ENCODE data around the gene SPA17. TPM values are rescaled to one million over a fixed set of nuclear protein-coding genes. Genes with fewer than 3 reads are reported as not detected.

Gene SPA17
- total and polyA plus RNA-seq, 8 donors, result 1.8 to 26.8 (median 9.6) TPM; not detected in 2

DNA sequence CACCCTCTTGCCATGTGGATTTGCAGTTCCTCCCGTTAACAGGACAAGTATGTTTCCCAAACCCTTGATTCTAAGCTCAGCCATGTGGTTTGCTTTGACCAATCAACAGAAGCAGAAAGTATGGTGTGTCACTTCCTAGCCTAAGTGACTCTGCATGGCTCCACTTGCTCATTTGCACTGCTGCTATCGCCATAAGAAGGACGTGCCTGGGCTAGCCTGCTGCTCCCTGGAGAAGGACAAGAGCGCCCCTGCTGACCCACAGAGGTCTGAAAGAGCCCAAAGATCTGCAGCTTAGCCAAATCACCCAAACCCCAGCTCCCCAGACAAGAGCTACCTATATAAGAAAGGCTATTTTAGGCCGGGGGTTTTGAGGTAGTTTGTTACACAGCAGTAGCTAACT is 33.0 kb upstream of the SPA17 start:
- H3K27ac ChIP-seq, result no peak overlapping the region
- H3K9me3 ChIP-seq, result no peaks in the 10 kb centered on the region
- no peaks in the 10 kb centered on the region for H3K27me3 ChIP-seq
- no peak for TF ChIP-seq POLR2A (IDR thresholded peaks at IDR 0.05)
- no peak for TF ChIP-seq POLR2AphosphoS5 (IDR thresholded peaks at IDR 0.05)
- TF ChIP-seq, protein P1, sequence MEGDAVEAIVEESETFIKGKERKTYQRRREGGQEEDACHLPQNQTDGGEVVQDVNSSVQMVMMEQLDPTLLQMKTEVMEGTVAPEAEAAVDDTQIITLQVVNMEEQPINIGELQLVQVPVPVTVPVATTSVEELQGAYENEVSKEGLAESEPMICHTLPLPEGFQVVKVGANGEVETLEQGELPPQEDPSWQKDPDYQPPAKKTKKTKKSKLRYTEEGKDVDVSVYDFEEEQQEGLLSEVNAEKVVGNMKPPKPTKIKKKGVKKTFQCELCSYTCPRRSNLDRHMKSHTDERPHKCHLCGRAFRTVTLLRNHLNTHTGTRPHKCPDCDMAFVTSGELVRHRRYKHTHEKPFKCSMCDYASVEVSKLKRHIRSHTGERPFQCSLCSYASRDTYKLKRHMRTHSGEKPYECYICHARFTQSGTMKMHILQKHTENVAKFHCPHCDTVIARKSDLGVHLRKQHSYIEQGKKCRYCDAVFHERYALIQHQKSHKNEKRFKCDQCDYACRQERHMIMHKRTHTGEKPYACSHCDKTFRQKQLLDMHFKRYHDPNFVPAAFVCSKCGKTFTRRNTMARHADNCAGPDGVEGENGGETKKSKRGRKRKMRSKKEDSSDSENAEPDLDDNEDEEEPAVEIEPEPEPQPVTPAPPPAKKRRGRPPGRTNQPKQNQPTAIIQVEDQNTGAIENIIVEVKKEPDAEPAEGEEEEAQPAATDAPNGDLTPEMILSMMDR (IDR thresholded peaks at IDR 0.05), result no peak
- TF ChIP-seq EP300 (IDR thresholded peaks at IDR 0.05), result no peak
- 85 to 93% (median 92%) methylated on average over 5 of the region's 5 CpGs for WGBS, 5 donors
- peaks cover 0 to 8% (median 6%) of the 10 kb centered on the region in 4 donors for H3K4me1 ChIP-seq
- no peak for DNase-seq
- intact Hi-C loops (cut with DNase I; ENCODE audit: low total_unique reads), result no loop called here
- H3K36me3 ChIP-seq, result peaks cover 22 to 52% (median 44%) of the 10 kb centered on the region in 4 donors
- no peak overlapping the region for H3K4me3 ChIP-seq

DNA sequence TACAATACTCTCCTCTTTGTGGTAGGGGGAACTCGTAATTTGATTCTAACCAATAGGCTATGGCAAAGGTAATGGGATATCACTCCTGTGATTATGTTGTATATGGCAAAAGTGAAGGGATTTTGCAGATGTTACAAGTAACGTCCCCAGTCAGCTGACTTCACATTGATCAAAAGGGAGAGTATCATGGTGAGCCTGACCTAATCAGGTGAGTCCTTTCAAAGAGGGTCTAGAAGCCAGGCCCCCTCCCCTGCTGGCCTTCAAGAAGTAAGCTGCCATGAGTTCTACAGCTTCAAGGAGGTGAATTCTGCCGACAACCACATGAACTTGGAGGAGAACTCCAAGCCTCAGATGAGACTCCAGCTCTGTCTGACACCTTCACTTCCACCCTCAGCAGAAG is 31.1 kb upstream of the SPA17 start:
- 88 to 95% (median 94%) methylated on average over 3 of the region's 3 CpGs for WGBS, 5 donors
- DNase-seq, result no peak
- Histone ChIP-seq H3K27ac (no peak overlapping the region), H3K4me1 (peaks cover 0 to 8% (median 6%) of the 10 kb centered on the region in 4 donors), H3K27me3 (no peaks in the 10 kb centered on the region), H3K4me3 (no peak overlapping the region), H3K9me3 (no peaks in the 10 kb centered on the region), H3K36me3 (peaks cover 5 to 40% (median 27%) of the 10 kb centered on the region in 4 donors)
- intact Hi-C loops (cut with DNase I; ENCODE audit: low total_unique reads), result no loop called here
- TF ChIP-seq EP300 (IDR thresholded peaks at IDR 0.05) (no peak), POLR2A (IDR thresholded peaks at IDR 0.05) (no peak), POLR2AphosphoS5 (IDR thresholded peaks at IDR 0.05) (no peak)
- TF ChIP-seq, protein P1 (IDR thresholded peaks at IDR 0.05), result no peak

DNA sequence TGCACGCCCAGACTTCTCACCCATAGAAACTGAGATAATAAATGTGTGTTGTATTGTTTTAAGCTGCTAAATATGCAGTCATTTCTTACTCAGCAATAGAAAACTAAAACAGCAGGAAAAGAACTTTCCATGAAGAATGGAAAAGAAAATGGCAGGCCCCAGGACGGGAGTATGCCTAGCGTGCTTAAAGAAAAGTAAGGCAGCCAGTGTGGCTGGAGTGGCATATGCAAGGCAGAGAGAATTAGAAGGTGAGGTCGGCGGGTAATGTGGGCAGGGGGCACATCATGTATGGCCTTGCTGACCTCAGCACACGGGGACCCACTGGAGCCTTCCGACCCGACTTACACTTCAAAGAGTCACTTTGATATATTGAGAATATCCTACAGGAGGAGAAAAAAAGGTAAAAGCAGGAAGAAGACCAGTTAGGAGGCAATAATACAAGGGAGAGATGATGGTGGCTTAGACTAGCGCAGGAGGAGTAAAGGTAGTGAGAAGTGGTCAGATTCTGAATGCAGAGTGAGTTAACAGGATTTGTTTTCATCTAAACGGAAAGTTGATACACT is 30.6 kb upstream of the SPA17 start:
- no peak overlapping the region for H3K27ac ChIP-seq
- H3K4me1 ChIP-seq, result peaks cover 0 to 8% (median 6%) of the 10 kb centered on the region in 4 donors
- H3K36me3 ChIP-seq, result peaks cover 0 to 38% (median 22%) of the 10 kb centered on the region in 4 donors
- H3K27me3 ChIP-seq, result no peaks in the 10 kb centered on the region
- H3K4me3 ChIP-seq, result no peak overlapping the region
- intact Hi-C loops (cut with DNase I; ENCODE audit: low total_unique reads), result no loop called here
- WGBS, 5 donors, result 74 to 91% (median 88%) methylated on average over 10 of the region's 10 CpGs
- DNase-seq, result no peak
- H3K9me3 ChIP-seq, result no peaks in the 10 kb centered on the region
- TF ChIP-seq, protein P1 (IDR thresholded peaks at IDR 0.05), result no peak
- no peak for TF ChIP-seq POLR2A (IDR thresholded peaks at IDR 0.05)
- TF ChIP-seq EP300 (IDR thresholded peaks at IDR 0.05), result no peak
- TF ChIP-seq POLR2AphosphoS5 (IDR thresholded peaks at IDR 0.05), result no peak

DNA sequence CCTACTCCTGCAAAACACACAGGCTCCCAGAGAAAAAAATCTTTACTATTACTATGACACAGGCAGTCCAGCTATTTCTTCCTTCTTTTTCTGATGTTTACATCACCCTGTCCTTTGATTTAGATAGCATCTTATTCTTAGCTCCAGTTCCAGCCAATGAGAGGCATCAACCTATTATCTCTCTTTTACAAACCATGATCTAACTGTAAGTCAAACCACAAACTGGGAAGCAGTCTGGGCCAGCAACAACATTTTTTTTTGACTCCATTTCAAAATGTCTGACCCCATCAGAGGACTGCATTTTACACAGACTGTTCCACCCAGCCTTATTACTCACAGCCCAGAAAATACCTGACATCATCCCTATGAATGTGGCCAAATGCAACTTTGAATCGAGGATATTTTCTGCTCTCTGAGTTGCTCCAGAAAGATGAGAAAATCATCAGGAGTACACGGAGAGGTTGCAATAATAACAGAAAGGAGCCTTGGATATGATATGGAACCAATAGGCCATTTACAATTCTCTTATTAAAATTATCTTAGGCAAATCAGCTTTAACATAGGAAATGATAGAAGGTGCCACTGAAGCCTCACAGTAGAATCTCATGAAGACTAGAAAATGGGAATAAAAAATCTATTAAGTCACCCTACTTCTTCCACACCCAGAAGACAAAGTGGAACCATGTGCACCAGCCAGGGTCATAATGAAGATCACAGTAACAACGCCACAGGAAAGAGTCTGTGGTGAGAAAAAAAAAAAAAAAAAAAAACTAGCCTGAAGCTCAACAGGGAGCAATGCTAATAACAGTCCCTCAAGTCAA is 29.9 kb upstream of the SPA17 start:
- TF ChIP-seq POLR2A (IDR thresholded peaks at IDR 0.05), result no peak
- no peak overlapping the region for H3K4me3 ChIP-seq
- H3K9me3 ChIP-seq, result no peaks in the 10 kb centered on the region
- H3K27ac ChIP-seq, result no peak overlapping the region
- peaks cover 0 to 31% (median 18%) of the 10 kb centered on the region in 4 donors for H3K36me3 ChIP-seq
- no peak for DNase-seq
- intact Hi-C loops (cut with DNase I; ENCODE audit: low total_unique reads), result no loop called here
- H3K27me3 ChIP-seq, result no peaks in the 10 kb centered on the region
- peaks cover 0 to 8% (median 6%) of the 10 kb centered on the region in 4 donors for H3K4me1 ChIP-seq
- WGBS, 5 donors, result 44 to 53% (median 46%) methylated on average over 3 of the region's 3 CpGs
